ENCODE results near the gene PARPBP.

PARPBP gene

GRCh38 chr12:102116392-102116791 is 3.6 kb upstream of the PARPBP start:
- TF ChIP-seq TAF1 (IDR thresholded peaks at IDR 0.05; ENCODE audit: borderline replicate concordance, insufficient read depth, low read length) = no peak
- TF ChIP-seq REST (IDR thresholded peaks at IDR 0.05; ENCODE audit: insufficient read depth in 1 of 2, low read depth in 2 of 2, low read length in 2 of 2) = no peak
- TF ChIP-seq SIN3A (IDR thresholded peaks at IDR 0.05; ENCODE audit: borderline replicate concordance, insufficient read depth, low read length) = no peak
- TF ChIP-seq FOXP2 (optimal IDR thresholded peaks at IDR 0.05; ENCODE audit: borderline replicate concordance, extremely low read depth, extremely low read length, insufficient read depth) = no peak
- no peak for TF ChIP-seq POLR2AphosphoS5 (IDR thresholded peaks at IDR 0.05; ENCODE audit: low read depth, low read length)

- TF ChIP-seq POLR2AphosphoS5 (IDR thresholded peaks at IDR 0.05; ENCODE audit: low read depth, low read length) (no peak), TAF1 (IDR thresholded peaks at IDR 0.05; ENCODE audit: borderline replicate concordance, insufficient read depth, low read length) (no peak), REST (IDR thresholded peaks at IDR 0.05; ENCODE audit: insufficient read depth in 1 of 2, low read depth in 2 of 2, low read length in 2 of 2) (no peak), SIN3A (IDR thresholded peaks at IDR 0.05; ENCODE audit: borderline replicate concordance, insufficient read depth, low read length) (no peak), FOXP2 (optimal IDR thresholded peaks at IDR 0.05; ENCODE audit: borderline replicate concordance, extremely low read depth, extremely low read length, insufficient read depth) (no peak)
Measured at GRCh38 chr12:102118874-102119273, 1.1 kb upstream of the PARPBP start.

GRCh38 chr12:102120564-102120873 is 536 bp downstream of the PARPBP start:
- no peak for TF ChIP-seq REST (IDR thresholded peaks at IDR 0.05; ENCODE audit: insufficient read depth in 1 of 2, low read depth in 2 of 2, low read length in 2 of 2)
- no peak for TF ChIP-seq TAF1 (IDR thresholded peaks at IDR 0.05; ENCODE audit: borderline replicate concordance, insufficient read depth, low read length)
- no peak for TF ChIP-seq FOXP2 (optimal IDR thresholded peaks at IDR 0.05; ENCODE audit: borderline replicate concordance, extremely low read depth, extremely low read length, insufficient read depth)
- TF ChIP-seq SIN3A (IDR thresholded peaks at IDR 0.05; ENCODE audit: borderline replicate concordance, insufficient read depth, low read length) = no peak
- no peak for TF ChIP-seq POLR2AphosphoS5 (IDR thresholded peaks at IDR 0.05; ENCODE audit: low read depth, low read length)

GRCh38 chr12:102120886-102121285 is 903 bp downstream of the PARPBP start:
- TF ChIP-seq REST (IDR thresholded peaks at IDR 0.05; ENCODE audit: insufficient read depth in 1 of 2, low read depth in 2 of 2, low read length in 2 of 2) (no peak), SIN3A (IDR thresholded peaks at IDR 0.05; ENCODE audit: borderline replicate concordance, insufficient read depth, low read length) (no peak), POLR2AphosphoS5 (IDR thresholded peaks at IDR 0.05; ENCODE audit: low read depth, low read length) (no peak), FOXP2 (optimal IDR thresholded peaks at IDR 0.05; ENCODE audit: borderline replicate concordance, extremely low read depth, extremely low read length, insufficient read depth) (no peak), TAF1 (IDR thresholded peaks at IDR 0.05; ENCODE audit: borderline replicate concordance, insufficient read depth, low read length) (no peak)

GRCh38 chr12:102144221-102144620 is 24.2 kb downstream of the PARPBP start:
- no peak for TF ChIP-seq REST (IDR thresholded peaks at IDR 0.05; ENCODE audit: insufficient read depth in 1 of 2, low read depth in 2 of 2, low read length in 2 of 2)
- no peak for TF ChIP-seq SIN3A (IDR thresholded peaks at IDR 0.05; ENCODE audit: borderline replicate concordance, insufficient read depth, low read length)
- TF ChIP-seq FOXP2 (optimal IDR thresholded peaks at IDR 0.05; ENCODE audit: borderline replicate concordance, extremely low read depth, extremely low read length, insufficient read depth) = no peak
- TF ChIP-seq TAF1 (IDR thresholded peaks at IDR 0.05; ENCODE audit: borderline replicate concordance, insufficient read depth, low read length) = no peak
- no peak for TF ChIP-seq POLR2AphosphoS5 (IDR thresholded peaks at IDR 0.05; ENCODE audit: low read depth, low read length)

Data from PFSK-1 (cell line).